ENCODE results near the gene BST2. TPM values are rescaled to one million over a fixed set of nuclear protein-coding genes. Genes with fewer than 3 reads are reported as not detected.

BST2 gene
- total and polyA plus RNA-seq, 2 of the 8 experiments (the other 6 are each of a cell fraction or from before 2014, with no cell fraction given), result 18.1 to 72.8 TPM

GRCh38 chr19:17423429-17424208, 18.2 kb upstream of the BST2 start (continued):
- TF ChIP-seq SIX5 (IDR thresholded peaks at IDR 0.05; ENCODE audit: low read depth, low read length), result no peak
- TF ChIP-seq HDAC6 (IDR thresholded peaks at IDR 0.05; ENCODE audit: low read depth, low read length), result no peak
- no peak for TF ChIP-seq SAP30 (IDR thresholded peaks at IDR 0.05; ENCODE audit: insufficient read depth, insufficient replicate concordance, low read length)
- TF ChIP-seq ASH2L (IDR thresholded peaks at IDR 0.05; ENCODE audit: low read length), result no peak
- TF ChIP-seq RBBP5 (IDR thresholded peaks at IDR 0.05; ENCODE audit: borderline replicate concordance, low read depth, low read length), result no peak
- no peak for TF ChIP-seq BACH1 (IDR thresholded peaks at IDR 0.05; ENCODE audit: low read length)

Data from H1 (cell line).